Measurements from ENCODE around the gene CSAD. TPM values are rescaled to one million over a fixed set of nuclear protein-coding genes. Genes with fewer than 3 reads are reported as not detected.

CSAD gene
- total and polyA plus RNA-seq, 2 experiments from 2014 or later, result 15.7 to 16.8 TPM

DNA sequence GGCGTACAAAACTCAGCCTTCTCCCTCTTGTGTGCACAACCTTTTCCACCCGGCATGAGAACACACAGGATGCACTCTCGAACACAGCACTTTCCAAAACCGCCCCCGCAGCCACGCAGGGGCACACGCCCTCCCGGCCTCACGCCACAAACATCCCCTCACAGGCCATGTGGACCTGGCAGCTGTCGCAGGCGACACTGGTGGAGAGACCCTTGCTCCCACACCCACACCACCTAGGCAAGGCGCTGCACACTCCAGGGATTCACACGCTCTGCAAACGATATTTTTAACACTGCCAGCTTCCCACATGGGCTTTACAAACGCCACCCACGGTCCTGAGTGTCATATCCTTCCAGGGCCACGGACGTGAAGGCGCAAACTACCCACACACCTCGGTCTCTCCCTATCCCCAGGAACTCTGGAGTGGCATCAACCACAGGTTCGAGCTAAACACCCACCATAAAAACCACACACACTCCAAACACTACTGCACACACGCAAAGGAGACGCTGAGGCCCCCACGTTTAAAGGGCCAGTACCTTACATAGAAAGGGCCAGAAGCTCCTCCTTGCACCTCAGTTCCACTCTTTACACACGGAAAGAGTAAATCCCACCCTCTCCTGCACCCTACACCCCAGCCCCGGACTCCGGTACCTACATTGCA, 38.7 kb upstream of the CSAD start:
- H3K79me2 ChIP-seq, result peaks cover 55% of the 10 kb centered on the region
- no peaks in the 10 kb centered on the region for H3K36me3 ChIP-seq (replicated peaks; ENCODE audit: insufficient read depth, low read depth)
- peak overlapping the region; percentile 91 for H3K4me3 ChIP-seq
- 7% methylated on average over 27 of the region's 27 CpGs for WGBS (ENCODE audit: low lambda C conversion rate, missing lambda C conversion rate)
- no peaks in the 10 kb centered on the region for H3K9me3 ChIP-seq (ENCODE audit: low read depth)
- peak overlapping the region; percentile 98 for H3K4me2 ChIP-seq
- H3K27ac ChIP-seq, result peak overlapping the region; percentile 100
- DNase-seq (ENCODE audit: low spot score), result peak; percentile 54
- no peaks in the 10 kb centered on the region for H3K9me2 ChIP-seq (replicated peaks; ENCODE audit: insufficient read depth)
- peak overlapping the region; percentile 67 for H2AFZ ChIP-seq
- no peaks in the 10 kb centered on the region for H3K27me3 ChIP-seq
- H4K20me1 ChIP-seq (ENCODE audit: insufficient read depth, poor library complexity, severe bottlenecking), result peaks cover 12% of the 10 kb centered on the region
- peaks cover 60% of the 10 kb centered on the region for H3K4me1 ChIP-seq (ENCODE audit: insufficient read depth)
- TF ChIP-seq, protein P1, sequence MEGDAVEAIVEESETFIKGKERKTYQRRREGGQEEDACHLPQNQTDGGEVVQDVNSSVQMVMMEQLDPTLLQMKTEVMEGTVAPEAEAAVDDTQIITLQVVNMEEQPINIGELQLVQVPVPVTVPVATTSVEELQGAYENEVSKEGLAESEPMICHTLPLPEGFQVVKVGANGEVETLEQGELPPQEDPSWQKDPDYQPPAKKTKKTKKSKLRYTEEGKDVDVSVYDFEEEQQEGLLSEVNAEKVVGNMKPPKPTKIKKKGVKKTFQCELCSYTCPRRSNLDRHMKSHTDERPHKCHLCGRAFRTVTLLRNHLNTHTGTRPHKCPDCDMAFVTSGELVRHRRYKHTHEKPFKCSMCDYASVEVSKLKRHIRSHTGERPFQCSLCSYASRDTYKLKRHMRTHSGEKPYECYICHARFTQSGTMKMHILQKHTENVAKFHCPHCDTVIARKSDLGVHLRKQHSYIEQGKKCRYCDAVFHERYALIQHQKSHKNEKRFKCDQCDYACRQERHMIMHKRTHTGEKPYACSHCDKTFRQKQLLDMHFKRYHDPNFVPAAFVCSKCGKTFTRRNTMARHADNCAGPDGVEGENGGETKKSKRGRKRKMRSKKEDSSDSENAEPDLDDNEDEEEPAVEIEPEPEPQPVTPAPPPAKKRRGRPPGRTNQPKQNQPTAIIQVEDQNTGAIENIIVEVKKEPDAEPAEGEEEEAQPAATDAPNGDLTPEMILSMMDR (IDR thresholded peaks at IDR 0.05; ENCODE audit: poor library complexity), result no peak

DNA sequence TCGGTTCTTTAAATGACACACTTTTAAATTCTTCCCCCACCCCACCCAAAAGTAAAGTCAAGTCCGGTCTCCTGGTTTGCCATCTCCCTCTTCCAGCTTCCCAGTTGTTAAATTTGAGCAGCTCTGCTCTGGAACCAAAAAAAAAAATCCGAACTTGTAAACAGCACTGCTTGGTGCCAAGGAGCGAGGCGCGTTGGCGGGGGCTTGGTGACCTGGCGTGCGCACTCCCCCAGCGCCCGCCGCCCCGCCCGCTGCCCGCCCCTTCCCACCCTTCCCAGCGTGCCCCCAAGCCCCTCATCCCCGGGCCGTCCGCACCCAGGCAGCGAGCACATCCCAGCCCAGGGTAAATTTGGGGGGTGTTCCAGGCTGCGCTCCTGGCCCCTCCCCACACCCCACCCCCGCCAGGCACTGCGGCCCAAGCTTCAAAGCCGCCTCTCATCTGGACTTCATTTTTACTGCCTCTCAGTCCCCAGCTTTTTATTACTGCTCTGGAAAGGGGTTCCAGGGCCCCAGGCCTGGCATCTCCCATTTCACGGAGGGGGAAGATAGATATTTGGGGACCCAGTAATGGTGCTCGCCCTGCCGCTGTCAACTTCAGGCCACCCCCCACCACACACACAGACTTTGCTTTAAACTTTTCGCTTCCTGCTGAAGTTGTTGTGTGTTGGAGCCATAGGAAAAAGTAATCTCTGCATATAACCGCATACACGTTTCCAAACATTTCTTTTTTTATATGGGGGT, 38.0 kb upstream of the CSAD start:
- Histone ChIP-seq H3K9me2 (replicated peaks; ENCODE audit: insufficient read depth) (no peaks in the 10 kb centered on the region), H3K79me2 (peaks cover 57% of the 10 kb centered on the region), H3K27ac (peak overlapping the region; percentile 100), H3K4me2 (peak overlapping the region; percentile 98), H3K9me3 (ENCODE audit: low read depth) (no peaks in the 10 kb centered on the region), H4K20me1 (ENCODE audit: insufficient read depth, poor library complexity, severe bottlenecking) (peaks cover 14% of the 10 kb centered on the region), H3K4me1 (ENCODE audit: insufficient read depth) (peaks cover 53% of the 10 kb centered on the region), H3K36me3 (replicated peaks; ENCODE audit: insufficient read depth, low read depth) (no peaks in the 10 kb centered on the region), H2AFZ (no peak overlapping the region), H3K4me3 (peak overlapping the region; percentile 91), H3K27me3 (no peaks in the 10 kb centered on the region)
- no peak for DNase-seq (ENCODE audit: low spot score)
- TF ChIP-seq EZH2 (IDR thresholded peaks at IDR 0.05; ENCODE audit: borderline replicate concordance), result no peak
- no peak for TF ChIP-seq EZH2phosphoT487 (IDR thresholded peaks at IDR 0.05; ENCODE audit: low read depth, severe bottlenecking, unreplicated experiment)
- TF ChIP-seq, protein P1 (IDR thresholded peaks at IDR 0.05; ENCODE audit: poor library complexity), result no peak
- WGBS (ENCODE audit: low lambda C conversion rate, missing lambda C conversion rate), result 18% methylated on average over 20 of the region's 30 CpGs

DNA sequence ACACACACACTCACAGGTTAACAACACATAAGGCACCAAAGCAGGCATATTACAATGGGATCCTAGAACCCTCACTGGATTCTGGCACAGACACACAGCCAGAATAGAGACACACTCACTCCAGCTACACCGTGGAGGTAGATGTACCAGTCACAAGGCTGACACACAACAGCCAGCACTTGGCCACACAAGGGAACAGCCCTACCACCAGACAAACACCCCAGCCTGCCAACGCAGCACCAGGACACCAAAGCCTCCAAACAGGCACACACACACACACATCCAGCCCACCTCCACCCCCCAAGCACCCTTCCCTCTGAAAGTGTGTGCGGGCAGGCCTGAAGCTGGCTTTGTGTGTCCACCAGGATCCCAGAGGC, 37.2 kb upstream of the CSAD start:
- TF ChIP-seq, protein P1 (IDR thresholded peaks at IDR 0.05; ENCODE audit: poor library complexity), result no peak
- TF ChIP-seq EZH2 (IDR thresholded peaks at IDR 0.05; ENCODE audit: borderline replicate concordance) (no peak), EZH2phosphoT487 (IDR thresholded peaks at IDR 0.05; ENCODE audit: low read depth, severe bottlenecking, unreplicated experiment) (no peak)
- no peak overlapping the region for H3K4me3 ChIP-seq
- H3K79me2 ChIP-seq, result peaks cover 57% of the 10 kb centered on the region
- H3K9me3 ChIP-seq (ENCODE audit: low read depth), result no peaks in the 10 kb centered on the region
- no peaks in the 10 kb centered on the region for H3K27me3 ChIP-seq
- peaks cover 46% of the 10 kb centered on the region for H3K4me1 ChIP-seq (ENCODE audit: insufficient read depth)
- H2AFZ ChIP-seq, result no peak overlapping the region
- no peaks in the 10 kb centered on the region for H3K9me2 ChIP-seq (replicated peaks; ENCODE audit: insufficient read depth)
- no peaks in the 10 kb centered on the region for H3K36me3 ChIP-seq (replicated peaks; ENCODE audit: insufficient read depth, low read depth)
- no peak for DNase-seq (ENCODE audit: low spot score)
- H4K20me1 ChIP-seq (ENCODE audit: insufficient read depth, poor library complexity, severe bottlenecking), result peaks cover 20% of the 10 kb centered on the region
- WGBS (ENCODE audit: low lambda C conversion rate, missing lambda C conversion rate), result 32% methylated on average over 3 of the region's 3 CpGs
- H3K4me2 ChIP-seq, result peak overlapping the region; percentile 98
- peak overlapping the region; percentile 100 for H3K27ac ChIP-seq

Measured in hepatocyte (in vitro differentiated cells).